ENCODE results near the gene FHIT. TPM values are rescaled to one million over a fixed set of nuclear protein-coding genes. Genes with fewer than 3 reads are reported as not detected.

Gene FHIT
- total and polyA plus RNA-seq, 10 of the 15 experiments (the other 5 are each of a cell fraction or from before 2014, with no cell fraction given) = 4.2 to 14.9 (median 9.4) TPM

- Histone ChIP-seq H3K27ac (ENCODE audit: control insufficient read depth, insufficient read depth) (no peak overlapping the region), H2AFZ (ENCODE audit: control insufficient read depth, low read depth, low read length) (no peak overlapping the region), H3K9me3 (replicated peaks; ENCODE audit: control insufficient read depth, insufficient read depth, low read length) (no peaks in the 10 kb centered on the region), H4K20me1 (ENCODE audit: control insufficient read depth, insufficient read depth) (no peaks in the 10 kb centered on the region), H3K4me3 (no peak overlapping the region), H3K4me1 (ENCODE audit: control insufficient read depth, insufficient read depth, low read length) (no peaks in the 10 kb centered on the region), H3K4me2 (ENCODE audit: control insufficient read depth, insufficient read depth) (no peak overlapping the region), H3K79me2 (ENCODE audit: control insufficient read depth, insufficient read depth, low read length) (no peaks in the 10 kb centered on the region), H3K9ac (ENCODE audit: control insufficient read depth, insufficient read depth, low read length) (no peak overlapping the region), H3K36me3 (ENCODE audit: control insufficient read depth in 2 of 2, insufficient read depth in 2 of 2, low read length in 1 of 2) (no peaks in the 10 kb centered on the region), H3K27me3 (replicated peaks in 1 of 2; ENCODE audit: control insufficient read depth in 2 of 2, insufficient read depth in 2 of 2, low read length in 1 of 2) (no peaks in the 10 kb centered on the region)
- DNase-seq (ENCODE audit: low read depth, low spot score) = no peak
- no peak for FAIRE-seq
- no TSS peak for BruUV-seq (replicated peaks)
- POLR2A ChIA-PET = no interaction called here
- RAD21 ChIA-PET (ENCODE audit: unreplicated experiment) = no interaction called here
- WGBS (ENCODE audit: insufficient coverage, insufficient replicate concordance, low lambda C conversion rate, missing lambda C conversion rate) = 95% methylated on average over 2 of the region's 2 CpGs
- CTCF ChIA-PET = no interaction called here
- no peak for ATAC-seq
- in situ Hi-C loops (cut with MboI) = no loop called here
- TF ChIP-seq NR2C2 (IDR thresholded peaks at IDR 0.05; ENCODE audit: borderline replicate concordance, control insufficient read depth, insufficient read length, low read depth) (no peak), KDM1A (IDR thresholded peaks at IDR 0.05; ENCODE audit: borderline replicate concordance) (no peak), SIX5 (IDR thresholded peaks at IDR 0.05; ENCODE audit: low read depth, low read length, severe bottlenecking) (no peak), ZNF687 (IDR thresholded peaks at IDR 0.05) (no peak), CHD2 (IDR thresholded peaks at IDR 0.05; ENCODE audit: borderline replicate concordance, low read depth, low read length) (no peak), YY1 (IDR thresholded peaks at IDR 0.05; ENCODE audit: low read depth, low read length) (no peak), CBX3 (IDR thresholded peaks at IDR 0.05; ENCODE audit: borderline replicate concordance, low read depth) (no peak), ZBED1 (IDR thresholded peaks at IDR 0.05; ENCODE audit: borderline replicate concordance) (no peak), ZZZ3 (IDR thresholded peaks at IDR 0.05; ENCODE audit: control insufficient read depth, insufficient read length, low read depth) (no peak), SUZ12 (IDR thresholded peaks at IDR 0.05; ENCODE audit: unreplicated experiment) (no peak)
- SMC1A ChIA-PET (ENCODE audit: uncharacterized antibody, unreplicated experiment) = interaction anchor here (0.6 to 1.5 kb wide), 4 partner anchors 9 to 147 kb away, joined by 3 to 4 read pairs (median 4); no protein-coding TSS in a partner anchor
- intact Hi-C loops (cut with micrococcal nuclease; ENCODE audit: unreplicated experiment) = no loop called here
Observed at GRCh38 chr3:61227799-61228198, 23.5 kb downstream of the FHIT start.
